NCI-H146 (cell line): ENCODE data around the gene HAGHL.
A peak's percentile ranks its signal among the peaks of the same experiment; 100 is the strongest.
"Not testable (repeated sequence)": the region's sequence is repeated elsewhere in the genome, so short reads cannot be mapped to it uniquely, and the experiment has no call there.

ENCODE experiments used
- DNase-seq: peaks from one replicate; lab custom pipeline; 2025; lab: John Stamatoyannopoulos, UW

Gene HAGHL

DNA sequence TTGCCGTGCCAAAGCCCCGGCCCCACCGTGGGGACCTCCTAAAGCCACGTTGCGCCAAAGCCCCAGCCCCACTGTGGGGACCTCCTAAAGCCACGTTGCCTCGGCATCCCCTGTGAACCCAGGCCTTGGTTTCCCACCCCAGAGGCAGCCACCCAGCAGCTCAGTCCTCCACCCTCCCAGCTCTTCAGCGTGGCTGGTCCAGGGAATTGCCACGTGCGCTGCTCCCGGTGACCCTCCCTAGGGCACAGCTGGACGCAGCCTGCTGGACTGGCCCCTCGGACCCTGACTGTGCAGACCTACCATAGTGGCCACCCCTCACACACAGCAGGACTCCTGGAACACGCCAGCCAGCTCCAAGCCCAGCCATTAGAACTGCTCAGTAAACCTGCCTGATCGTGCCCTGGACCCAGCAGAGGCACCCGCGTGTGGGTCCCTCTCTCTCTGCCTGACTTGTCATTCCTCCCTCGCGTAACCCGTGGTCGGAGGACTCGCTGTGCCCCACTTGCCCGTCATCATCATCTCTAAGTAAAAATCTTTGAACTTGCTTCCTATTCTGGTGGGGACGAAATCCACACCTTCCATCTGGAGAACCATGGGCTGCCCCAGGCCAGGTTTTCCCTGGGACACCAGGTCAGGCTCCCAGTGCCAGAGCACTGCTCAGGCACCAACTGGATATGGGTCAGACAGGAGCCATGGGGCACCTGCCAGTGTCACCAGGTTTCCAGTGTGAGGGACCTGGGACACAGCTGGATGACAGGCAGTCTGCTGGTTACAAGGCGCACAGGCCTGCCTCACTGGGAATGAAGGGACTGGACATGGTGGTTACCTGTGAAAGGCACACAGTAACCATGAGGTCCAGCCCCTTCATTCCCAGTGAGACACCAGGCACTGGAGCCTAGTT is 8.3 kb downstream of the HAGHL start:
- DNase-seq, result no peak

GRCh38 chr16:735982-736453 is 9.1 kb downstream of the HAGHL start:
- no peak for DNase-seq

GRCh38 chr16:736936-737481 is 10.1 kb downstream of the HAGHL start:
- no peak for DNase-seq

DNA sequence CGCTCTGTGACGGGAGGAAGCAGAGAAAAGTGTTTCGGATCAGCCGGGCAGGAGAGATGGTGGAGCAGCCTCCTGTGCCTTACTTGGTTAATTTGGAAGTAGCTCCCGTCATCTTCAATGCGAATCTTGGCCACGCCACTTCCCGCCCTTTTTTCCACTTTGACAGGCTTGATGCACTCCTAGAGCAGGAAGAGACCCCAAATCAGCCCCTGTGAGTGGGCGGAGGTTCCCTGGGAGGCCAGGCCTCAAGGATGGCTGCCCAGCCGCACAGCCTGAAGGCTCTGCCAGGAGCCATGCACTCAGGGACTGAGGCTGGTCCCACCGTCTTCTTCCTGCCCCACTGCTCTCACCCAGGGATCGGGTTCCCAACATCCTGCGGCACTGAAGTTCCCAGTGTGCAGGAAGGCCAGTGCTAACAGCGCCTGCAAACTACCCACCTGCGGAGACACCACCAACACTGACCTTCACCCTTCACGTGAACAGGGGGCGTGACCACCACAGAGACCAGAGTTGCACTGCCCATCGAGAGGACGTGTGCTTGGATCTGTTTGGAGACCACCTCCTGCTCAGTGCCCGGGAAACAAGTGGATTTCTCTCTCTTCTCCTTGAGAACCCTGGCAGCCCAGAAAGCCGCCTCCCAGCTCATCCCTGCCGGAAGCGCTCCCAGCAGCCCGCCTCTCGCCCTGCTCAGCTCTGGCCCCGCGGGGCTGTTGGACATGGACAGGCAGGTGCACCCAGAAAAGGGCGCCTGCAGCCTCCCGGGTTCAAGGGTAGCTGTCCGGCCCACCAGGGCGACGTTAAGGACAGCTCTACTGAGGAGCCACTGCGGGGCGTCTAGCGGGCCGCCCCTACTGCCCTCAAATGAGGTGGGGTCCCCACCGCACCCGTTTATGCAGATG is 12.9 kb downstream of the HAGHL start:
- peak; percentile 54 for DNase-seq

DNA sequence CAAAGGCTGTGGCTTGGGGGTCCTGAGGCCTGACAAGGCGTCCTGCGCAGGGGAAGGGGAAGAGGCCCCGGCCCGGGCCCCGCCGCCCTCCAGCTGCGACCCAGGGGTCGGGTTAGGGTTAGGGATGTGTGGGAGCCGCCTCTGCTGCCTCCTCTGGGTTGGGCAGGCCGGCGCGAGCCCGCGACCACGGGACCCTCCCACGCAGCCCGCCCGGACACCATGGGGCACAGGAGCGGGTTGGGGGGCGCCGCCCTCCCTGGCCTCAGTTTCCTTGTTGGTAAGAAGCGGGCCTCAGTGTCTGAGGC is 13.5 kb downstream of the HAGHL start:
- no peak for DNase-seq

GRCh38 chr16:740764-741505 is 14.0 kb downstream of the HAGHL start, which contains the start of gene CIAO3:
Gene CIAO3, minus strand, starts transcription at chr16:740997. Its CDS starts 12 bp downstream, at chr16:740985.
- peak; percentile 93 for DNase-seq

- peak; percentile 28 for DNase-seq
Measured at GRCh38 chr16:741986-742629, 15.2 kb downstream of the HAGHL start.

DNA sequence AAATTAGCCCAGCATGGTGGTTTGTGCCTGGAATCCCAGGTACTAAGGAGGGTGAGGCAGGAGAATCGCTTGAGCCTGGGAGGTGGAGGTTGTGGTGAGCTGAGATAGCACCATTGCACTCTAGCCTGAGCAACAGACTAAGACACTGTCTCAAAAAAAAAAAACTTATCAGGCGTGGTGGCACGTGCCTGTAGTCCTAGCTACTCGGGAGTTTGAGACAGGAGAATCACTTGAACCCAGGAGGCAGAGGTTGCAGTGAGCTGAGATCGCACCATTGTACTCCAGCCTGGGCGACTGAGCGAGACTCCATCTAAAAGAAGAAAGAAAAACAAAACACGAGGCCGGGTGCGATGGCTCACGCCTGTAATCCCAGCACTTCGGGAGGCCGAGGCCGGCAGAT is 16.0 kb downstream of the HAGHL start:
- not testable (repeated sequence) for DNase-seq

DNA sequence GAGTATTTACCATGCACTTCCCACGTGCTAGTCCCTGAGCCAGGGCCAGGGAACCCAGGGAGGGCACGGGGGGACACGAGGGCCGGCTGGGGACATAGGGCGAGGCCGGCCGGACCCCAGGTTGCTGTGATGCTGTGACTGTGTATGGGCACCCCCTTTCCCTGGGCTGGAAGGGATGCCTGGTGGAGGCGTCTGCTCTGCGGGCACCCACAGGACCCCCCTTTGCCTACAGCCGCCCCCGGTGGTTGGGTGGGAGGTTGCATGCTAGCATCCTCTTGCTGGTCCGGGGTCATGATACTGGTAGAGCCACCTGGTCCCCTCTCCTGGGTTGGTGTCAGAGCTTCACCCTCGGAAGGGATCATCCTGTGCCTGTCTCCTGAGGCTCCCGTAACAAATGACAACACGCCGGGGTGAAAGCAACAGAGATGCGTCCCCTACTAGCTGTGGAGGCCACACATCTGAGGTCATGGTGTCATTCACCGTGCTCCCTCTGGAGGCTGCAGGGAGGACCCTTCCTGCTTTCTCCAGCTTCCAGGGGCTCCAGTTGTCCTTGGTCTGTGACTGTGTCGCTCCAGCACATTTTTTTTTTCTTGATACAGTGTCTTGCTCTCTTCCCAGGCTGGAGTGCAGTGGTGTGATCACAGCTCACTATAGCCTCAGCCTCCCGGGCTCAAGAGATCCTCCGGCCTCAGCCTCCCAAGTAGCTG is 17.0 kb downstream of the HAGHL start:
- DNase-seq, result no peak

DNA sequence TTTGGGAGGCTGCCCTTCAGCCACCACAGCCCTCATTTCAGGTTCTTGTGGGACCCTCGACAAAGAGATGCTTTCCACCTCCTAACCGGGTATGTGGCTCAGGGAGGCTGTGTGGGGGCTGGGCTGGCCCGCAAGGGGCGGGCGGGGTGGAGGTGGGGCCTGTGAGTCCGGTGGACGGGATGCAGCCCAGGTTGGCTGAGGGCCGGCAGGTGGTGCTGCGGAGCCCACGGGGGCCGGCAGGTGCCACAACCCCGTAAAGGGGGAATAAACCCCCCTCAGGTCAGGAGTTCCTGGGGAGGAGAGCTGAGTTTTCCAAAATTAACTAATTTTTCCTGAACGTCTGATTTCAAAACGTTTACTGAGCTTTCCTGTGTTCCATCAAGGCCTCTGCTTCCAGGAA is 18.8 kb downstream of the HAGHL start:
- peak; percentile 67 for DNase-seq

DNA sequence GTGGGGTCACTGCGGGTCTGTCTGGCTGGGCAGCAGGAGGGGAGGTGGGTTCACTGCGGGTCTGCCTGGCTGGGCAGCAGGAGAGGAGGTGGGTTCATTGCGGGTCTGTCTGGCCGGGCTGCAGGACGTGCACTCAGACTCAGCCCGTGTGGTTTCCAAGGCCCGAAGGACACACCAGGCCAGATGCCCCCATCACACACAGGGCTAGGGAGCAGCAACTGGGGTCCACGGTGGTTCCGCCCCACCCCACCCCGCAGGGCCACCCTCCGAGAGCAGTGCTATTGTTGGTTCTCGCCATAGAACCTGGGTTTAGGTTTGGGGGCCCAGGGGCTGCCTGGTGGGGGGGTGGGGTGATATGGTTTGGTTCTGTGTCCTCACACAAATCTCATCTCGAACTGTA is 19.7 kb downstream of the HAGHL start:
- DNase-seq, result no peak

DNA sequence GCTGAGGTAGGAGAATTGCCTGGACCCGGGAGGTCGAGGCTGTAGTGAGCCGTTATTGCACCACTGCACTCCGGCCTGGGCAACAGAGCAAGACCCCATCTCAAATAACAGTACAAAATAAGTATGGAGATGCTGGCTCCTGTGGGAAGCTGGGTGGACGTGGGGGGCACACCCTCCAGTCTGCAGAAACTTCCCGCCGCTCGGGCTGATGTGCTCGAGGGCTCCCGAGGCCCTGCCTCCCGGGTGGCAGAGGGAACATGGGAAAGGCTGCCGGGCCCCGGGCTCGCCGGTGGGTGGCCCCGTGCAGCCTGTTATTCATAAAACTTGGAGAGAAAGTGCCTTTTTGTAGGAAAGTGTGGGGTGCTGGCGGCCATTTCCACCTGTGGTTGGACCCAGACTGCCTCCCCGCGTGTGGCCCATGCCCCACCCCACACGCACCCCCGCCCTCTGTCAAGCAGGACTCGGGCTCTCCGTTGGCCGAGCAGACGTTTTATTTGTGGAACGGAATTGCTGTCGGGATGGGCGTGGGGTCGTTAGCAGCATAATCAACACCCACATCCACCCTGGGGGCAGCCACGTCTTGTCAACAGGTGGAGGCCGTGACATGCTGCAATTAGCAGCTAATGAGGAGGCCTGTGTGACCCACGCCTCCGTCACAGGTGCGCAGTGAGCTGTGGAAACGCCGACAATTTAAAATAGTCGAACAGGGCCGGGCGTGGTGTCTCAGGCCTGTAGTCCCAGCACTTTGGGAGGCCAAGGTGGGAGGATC is 21.3 kb downstream of the HAGHL start:
- DNase-seq, result peak; percentile 57

GRCh38 chr16:749010-749409 is 22.1 kb downstream of the HAGHL start:
- no peak for DNase-seq

DNA sequence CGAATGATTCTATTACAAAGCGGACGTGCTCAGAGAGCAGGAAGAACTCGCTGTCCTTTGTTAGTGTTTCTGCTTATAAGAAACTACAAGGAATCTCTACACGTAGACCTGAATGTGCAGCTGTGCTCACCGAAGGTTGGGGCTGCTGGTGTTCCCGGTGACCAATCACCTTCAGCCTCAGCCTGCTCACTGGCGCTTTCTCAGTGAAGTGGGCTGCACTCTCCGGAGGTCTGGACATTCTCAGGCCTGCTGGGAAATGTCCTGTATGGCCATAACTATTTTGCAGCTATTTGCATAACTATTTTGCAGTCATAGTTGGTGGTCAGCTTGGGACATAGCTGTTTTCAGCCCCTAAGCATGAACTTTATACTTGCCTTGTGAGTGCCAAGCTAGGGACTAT is 23.6 kb downstream of the HAGHL start:
- DNase-seq, result no peak

DNA sequence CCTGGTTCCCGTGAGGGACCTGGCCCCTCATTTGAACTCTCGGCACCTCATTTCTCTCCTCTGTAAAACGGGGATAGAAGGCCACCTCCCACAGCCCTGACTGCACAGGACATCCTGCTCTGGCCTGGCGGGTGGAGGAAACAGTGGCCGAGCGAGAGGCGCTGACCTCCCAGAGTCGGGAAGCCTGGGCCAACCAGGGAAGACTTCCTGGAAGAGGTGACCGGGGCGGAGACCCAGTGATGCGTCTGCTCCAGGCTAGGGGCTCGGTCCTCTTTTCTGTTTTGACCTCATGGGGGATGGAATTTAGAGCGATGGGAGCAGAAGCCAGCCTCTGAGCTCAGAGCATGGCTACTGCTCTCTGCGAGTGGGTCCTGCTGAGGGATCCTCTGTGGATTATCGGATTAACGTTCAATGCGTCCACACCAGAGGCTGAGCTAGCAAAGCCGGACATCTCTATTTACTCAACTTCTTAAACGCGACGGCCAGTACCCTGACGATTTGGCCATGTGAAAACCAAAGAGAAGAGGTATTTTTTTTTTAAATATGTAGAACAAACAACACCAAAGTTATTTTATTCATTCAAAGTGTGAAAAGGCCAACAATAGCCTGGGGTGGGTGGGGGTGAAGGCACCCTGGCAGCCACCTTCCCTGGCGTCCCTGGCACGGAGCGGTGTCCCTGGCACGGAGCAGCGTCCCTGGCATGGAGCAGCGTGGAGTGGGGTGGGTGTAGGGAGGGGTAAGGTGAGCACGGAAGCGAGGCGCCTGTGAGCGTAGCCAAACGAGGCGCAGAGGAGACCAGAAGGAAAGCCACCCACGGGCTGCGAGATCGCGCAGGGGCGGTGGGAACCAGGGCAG is 24.5 kb downstream of the HAGHL start:
- no peak for DNase-seq

GRCh38 chr16:752007-752312 is 25.1 kb downstream of the HAGHL start:
- no peak for DNase-seq

- DNase-seq, result not testable (repeated sequence)
Measured at GRCh38 chr16:754121-754607, 27.3 kb downstream of the HAGHL start.

DNA sequence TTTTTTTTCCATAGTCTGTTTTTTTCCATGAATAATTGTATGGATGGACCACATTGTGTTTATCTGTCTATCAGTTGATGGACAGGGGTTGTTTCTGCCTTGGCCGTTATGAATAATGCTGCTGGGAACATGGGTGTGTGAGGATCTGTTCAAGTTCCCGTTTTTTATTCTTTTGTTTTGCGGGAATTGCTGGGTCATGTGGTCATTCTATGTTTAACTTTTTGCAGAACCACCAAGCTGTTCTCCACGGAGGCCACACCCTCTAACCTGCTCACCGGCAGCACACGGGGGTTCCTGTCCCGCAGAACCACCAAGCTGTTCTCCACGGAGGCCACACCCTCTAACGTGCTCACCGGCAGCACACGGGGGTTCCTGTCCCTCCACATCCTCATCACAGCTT is 27.8 kb downstream of the HAGHL start:
- no peak for DNase-seq

DNA sequence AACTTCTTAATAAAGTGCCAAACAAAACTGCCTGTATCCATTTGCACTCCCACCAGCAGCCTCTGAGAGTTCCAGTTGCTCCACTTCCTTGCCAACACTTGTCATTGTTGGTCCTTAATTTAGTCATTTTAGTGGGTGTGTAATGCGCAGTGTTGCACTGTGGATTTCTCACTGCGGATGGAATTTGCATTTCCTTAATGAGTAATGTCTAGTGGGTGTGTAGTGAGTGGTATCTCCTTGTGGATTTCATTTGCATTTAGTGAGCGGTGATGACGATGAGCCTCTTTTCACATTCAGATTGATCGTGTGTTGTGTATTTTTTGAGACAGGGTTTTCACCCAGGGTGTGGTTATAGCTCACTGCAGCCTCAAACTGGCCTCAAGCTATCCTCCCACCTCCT is 29.5 kb downstream of the HAGHL start:
- DNase-seq, result no peak
